ENCODE measurements around the gene DNMBP.
"Not testable (repeated sequence)": the region's sequence is repeated elsewhere in the genome, so short reads cannot be mapped to it uniquely, and the experiment has no call there.

The DNMBP gene

GRCh38 chr10:100019787-100020141 is 10.0 kb upstream of the DNMBP start:
- H3K27me3 ChIP-seq (replicated peaks; ENCODE audit: insufficient read depth, low read length): 0 out of 2 replicates have a peak, but pooled peaks cover 3% of the 10 kb centered on the region
- H3K79me2 ChIP-seq (ENCODE audit: low read length): no peaks in the 10 kb centered on the region
- no peak overlapping the region for H3K4me2 ChIP-seq (ENCODE audit: low read depth, low read length)
- no peaks in the 10 kb centered on the region for H3K9me3 ChIP-seq (replicated peaks; ENCODE audit: insufficient read depth, low read length)
- no peak for TF ChIP-seq EZH2phosphoT487 (IDR thresholded peaks at IDR 0.05; ENCODE audit: low read length)
- TF ChIP-seq EZH2 (optimal IDR thresholded peaks at IDR 0.05; ENCODE audit: low read depth, low read length): no peak
- TF ChIP-seq CTCF (IDR thresholded peaks at IDR 0.05; ENCODE audit: low read length): no peak
- no peaks in the 10 kb centered on the region for H3K36me3 ChIP-seq (replicated peaks; ENCODE audit: insufficient read depth, low read length)
- no peak overlapping the region for H2AFZ ChIP-seq (ENCODE audit: low read length)
- H3F3A ChIP-seq (ENCODE audit: insufficient read depth, low read length): no peaks in the 10 kb centered on the region
- no peaks in the 10 kb centered on the region for H4K20me1 ChIP-seq (ENCODE audit: insufficient read depth, low read length)
- H3K9ac ChIP-seq (ENCODE audit: low read length): no peak overlapping the region
- H3K9me2 ChIP-seq (replicated peaks; ENCODE audit: insufficient read depth, low read length): no peaks in the 10 kb centered on the region
- H3K4me1 ChIP-seq (ENCODE audit: low read length): peaks cover 10% of the 10 kb centered on the region
- DNase-seq: no peak
- H3K27ac ChIP-seq (ENCODE audit: low read length): no peak overlapping the region
- H3K4me3 ChIP-seq (ENCODE audit: low read length): no peak overlapping the region

GRCh38 chr10:100014071-100014762 is 4.5 kb upstream of the DNMBP start:
- H3K9ac ChIP-seq (ENCODE audit: low read length): no peak overlapping the region
- H3K27ac ChIP-seq (ENCODE audit: low read length): peak overlapping the region; percentile 62; the same call in 1 of the 2 replicates
- H3K4me3 ChIP-seq (ENCODE audit: low read length): peak overlapping the region; percentile 13; the same call in 1 of the 2 replicates

GRCh38 chr10:100013621-100014020 is 3.9 kb upstream of the DNMBP start:
- Histone ChIP-seq H3K4me1 (ENCODE audit: low read length) (peaks cover 15% of the 10 kb centered on the region), H3K36me3 (replicated peaks; ENCODE audit: insufficient read depth, low read length) (no peaks in the 10 kb centered on the region), H3K27me3 (replicated peaks; ENCODE audit: insufficient read depth, low read length) (no peaks in the 10 kb centered on the region), H3F3A (ENCODE audit: insufficient read depth, low read length) (peaks cover 16% of the 10 kb centered on the region), H3K4me2 (ENCODE audit: low read depth, low read length) (peak overlapping the region; percentile 54), H3K9me3 (replicated peaks; ENCODE audit: insufficient read depth, low read length) (no peaks in the 10 kb centered on the region), H2AFZ (ENCODE audit: low read length) (0 out of 2 replicates have a peak overlapping the region, but pooled peaks have one; percentile 1), H3K27ac (ENCODE audit: low read length) (peak overlapping the region; percentile 62; the same call in 1 of the 2 replicates), H3K79me2 (ENCODE audit: low read length) (no peaks in the 10 kb centered on the region), H3K9me2 (replicated peaks; ENCODE audit: insufficient read depth, low read length) (no peaks in the 10 kb centered on the region), H3K4me3 (ENCODE audit: low read length) (peak overlapping the region; percentile 13; the same call in 1 of the 2 replicates), H4K20me1 (ENCODE audit: insufficient read depth, low read length) (no peaks in the 10 kb centered on the region), H3K9ac (ENCODE audit: low read length) (no peak overlapping the region)
- no peak for DNase-seq
- TF ChIP-seq EZH2 (optimal IDR thresholded peaks at IDR 0.05; ENCODE audit: low read depth, low read length): no peak

More at GRCh38 chr10:100014071-100014762, 4.5 kb upstream of the DNMBP start:
- TF ChIP-seq EZH2phosphoT487 (IDR thresholded peaks at IDR 0.05; ENCODE audit: low read length) (no peak), EZH2 (optimal IDR thresholded peaks at IDR 0.05; ENCODE audit: low read depth, low read length) (no peak), CTCF (IDR thresholded peaks at IDR 0.05; ENCODE audit: low read length) (no peak)
- H3K79me2 ChIP-seq (ENCODE audit: low read length): no peaks in the 10 kb centered on the region
- peaks cover 16% of the 10 kb centered on the region for H3F3A ChIP-seq (ENCODE audit: insufficient read depth, low read length)
- no peaks in the 10 kb centered on the region for H3K36me3 ChIP-seq (replicated peaks; ENCODE audit: insufficient read depth, low read length)
- H3K9me2 ChIP-seq (replicated peaks; ENCODE audit: insufficient read depth, low read length): no peaks in the 10 kb centered on the region
- H2AFZ ChIP-seq (ENCODE audit: low read length): 0 out of 2 replicates have a peak overlapping the region, but pooled peaks have one; percentile 1
- no peaks in the 10 kb centered on the region for H4K20me1 ChIP-seq (ENCODE audit: insufficient read depth, low read length)
- no peaks in the 10 kb centered on the region for H3K27me3 ChIP-seq (replicated peaks; ENCODE audit: insufficient read depth, low read length)
- peak; percentile 71 for DNase-seq
- H3K4me1 ChIP-seq (ENCODE audit: low read length): peaks cover 12% of the 10 kb centered on the region
- no peaks in the 10 kb centered on the region for H3K9me3 ChIP-seq (replicated peaks; ENCODE audit: insufficient read depth, low read length)
- H3K4me2 ChIP-seq (ENCODE audit: low read depth, low read length): peak overlapping the region; percentile 54

- not testable (repeated sequence) for H3K36me3 ChIP-seq (replicated peaks; ENCODE audit: insufficient read depth, low read length)
- peaks cover 16% of the 10 kb centered on the region for H3F3A ChIP-seq (ENCODE audit: insufficient read depth, low read length)
These were observed 2.2 kb upstream of the DNMBP start for GRCh38 chr10:100011906-100012305.

More at GRCh38 chr10:100011906-100012305, 2.2 kb upstream of the DNMBP start:
- H3K4me2 ChIP-seq (ENCODE audit: low read depth, low read length); H3K27me3 ChIP-seq (replicated peaks; ENCODE audit: insufficient read depth, low read length); H3K79me2 ChIP-seq (ENCODE audit: low read length); H3K9me2 ChIP-seq (replicated peaks; ENCODE audit: insufficient read depth, low read length); H3K9ac ChIP-seq (ENCODE audit: low read length); H4K20me1 ChIP-seq (ENCODE audit: insufficient read depth, low read length); DNase-seq; H3K27ac ChIP-seq (ENCODE audit: low read length); H3K9me3 ChIP-seq (replicated peaks; ENCODE audit: insufficient read depth, low read length); H2AFZ ChIP-seq (ENCODE audit: low read length); H3K4me3 ChIP-seq (ENCODE audit: low read length): not testable (repeated sequence)
- H3K4me1 ChIP-seq (ENCODE audit: low read length): peaks cover 17% of the 10 kb centered on the region
